Mucosa of rectum (tissue), 2 donors: Measurements from ENCODE around the gene RHOT2.
A peak's percentile ranks its signal among the peaks of the same experiment; 100 is the strongest.

ENCODE experiments used
- H3K27ac ChIP-seq, 2 donors: one replicate each; pipeline ENCODE4 v1.7.0; 2013; ENCODE audit warnings: inconsistent platforms in 2 of 2, low read depth in 2 of 2, low read length in 2 of 2
- H3K27me3 ChIP-seq, 2 donors: one replicate each; pipeline ENCODE4 v1.7.0; 2013; ENCODE audit warnings: low read length in 2 of 2; ENCODE audit not compliant: control insufficient read depth in 2 of 2, insufficient read depth in 2 of 2
- H3K36me3 ChIP-seq, 2 donors: one replicate each; pipeline ENCODE4 v1.7.0; 2013; ENCODE audit warnings: low read length in 2 of 2; ENCODE audit not compliant: control insufficient read depth in 2 of 2, insufficient read depth in 2 of 2
- H3K4me1 ChIP-seq, 2 donors: one replicate each; pipeline ENCODE4 v1.7.0; 2013; ENCODE audit warnings: low read length in 2 of 2, mild to moderate bottlenecking in 1 of 2; ENCODE audit not compliant: control insufficient read depth in 2 of 2, insufficient read depth in 2 of 2
- H3K4me3 ChIP-seq, 2 donors: one replicate each; pipeline ENCODE4 v1.7.0; 2013; ENCODE audit warnings: low read length in 2 of 2
- H3K9ac ChIP-seq, 2 donors: one replicate each; pipeline ENCODE4 v1.7.0; 2013; ENCODE audit warnings: low read length in 2 of 2, low read depth in 1 of 2, mild to moderate bottlenecking in 1 of 2
- H3K9me3 ChIP-seq, 2 donors: one replicate each; pipeline ENCODE4 v1.7.0; 2013; ENCODE audit warnings: low read length in 2 of 2; ENCODE audit not compliant: control insufficient read depth in 2 of 2
- donor health status: healthy.
- donor health status: Normal muscosa, but diverticular disease.

The RHOT2 gene

GRCh38 chr16:676565-676902 is 8.6 kb downstream of the RHOT2 start:
- H3K9ac ChIP-seq, result peak overlapping the region in 1 of 2 donors; percentile 63
- H3K36me3 ChIP-seq, result peaks cover 17 to 18% of the 10 kb centered on the region in 2 donors
- no peaks in the 10 kb centered on the region for H3K9me3 ChIP-seq
- H3K4me1 ChIP-seq, result peaks cover 37 to 42% of the 10 kb centered on the region in 2 donors
- H3K27ac ChIP-seq, result no peak overlapping the region
- H3K4me3 ChIP-seq, result no peak overlapping the region
- H3K27me3 ChIP-seq, result no peaks in the 10 kb centered on the region

GRCh38 chr16:676913-677312 is 9.0 kb downstream of the RHOT2 start:
- H3K4me1 ChIP-seq, result peaks cover 40 to 45% of the 10 kb centered on the region in 2 donors
- H3K27ac ChIP-seq, result peak overlapping the region; percentile 28 to 32
- H3K4me3 ChIP-seq, result peak overlapping the region in 1 of 2 donors; percentile 34
- peak overlapping the region in 1 of 2 donors; percentile 63 for H3K9ac ChIP-seq
- H3K27me3 ChIP-seq, result no peaks in the 10 kb centered on the region
- peaks cover 19 to 22% of the 10 kb centered on the region in 2 donors for H3K36me3 ChIP-seq
- no peaks in the 10 kb centered on the region for H3K9me3 ChIP-seq

DNA sequence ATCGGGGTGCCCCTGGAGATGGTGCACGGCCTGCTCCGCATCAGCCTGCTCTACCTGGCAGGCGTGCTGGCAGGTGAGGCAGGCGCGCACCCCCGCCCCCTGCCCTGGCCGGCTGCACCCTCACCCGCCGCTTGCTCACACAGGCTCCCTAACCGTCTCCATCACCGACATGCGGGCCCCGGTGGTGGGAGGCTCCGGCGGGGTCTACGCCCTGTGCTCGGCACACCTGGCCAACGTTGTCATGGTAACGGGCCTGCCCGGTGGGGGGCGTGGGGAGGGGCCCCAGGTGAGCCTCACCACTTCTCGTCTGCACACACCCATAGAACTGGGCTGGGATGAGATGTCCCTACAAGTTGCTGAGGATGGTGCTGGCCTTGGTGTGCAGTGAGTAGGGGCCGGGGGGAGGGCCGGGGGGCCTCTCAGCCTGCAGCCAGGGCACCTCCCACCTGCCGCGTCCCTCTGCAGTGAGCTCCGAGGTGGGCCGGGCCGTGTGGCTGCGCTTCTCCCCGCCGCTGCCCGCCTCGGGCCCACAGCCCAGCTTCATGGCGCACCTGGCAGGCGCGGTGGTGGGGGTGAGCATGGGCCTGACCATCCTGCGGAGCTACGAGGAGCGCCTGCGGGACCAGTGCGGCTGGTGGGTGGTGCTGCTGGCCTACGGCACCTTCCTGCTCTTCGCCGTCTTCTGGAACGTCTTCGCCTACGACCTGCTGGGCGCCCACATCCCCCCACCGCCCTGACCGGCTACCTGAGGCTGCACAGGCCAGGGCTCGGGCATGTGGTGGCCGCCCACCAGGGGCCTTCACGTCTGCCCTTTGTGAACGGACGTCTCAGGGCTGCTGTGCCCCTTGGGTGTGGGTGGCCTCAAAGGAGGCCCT is 9.6 kb downstream of the RHOT2 start:
- Histone ChIP-seq H3K4me3 (peak overlapping the region in 1 of 2 donors; percentile 34), H3K4me1 (peaks cover 44 to 50% of the 10 kb centered on the region in 2 donors), H3K9me3 (no peaks in the 10 kb centered on the region), H3K36me3 (peaks cover 21% of the 10 kb centered on the region in 2 donors), H3K27me3 (no peaks in the 10 kb centered on the region), H3K9ac (peak overlapping the region in 1 of 2 donors; percentile 63), H3K27ac (peak overlapping the region; percentile 28 to 32)

GRCh38 chr16:678209-678857 is 10.4 kb downstream of the RHOT2 start:
- Histone ChIP-seq H3K4me3 (no peak overlapping the region), H3K9me3 (no peaks in the 10 kb centered on the region), H3K36me3 (peaks cover 13 to 21% of the 10 kb centered on the region in 2 donors), H3K27me3 (no peaks in the 10 kb centered on the region), H3K27ac (no peak overlapping the region), H3K9ac (no peak overlapping the region), H3K4me1 (peaks cover 49 to 53% of the 10 kb centered on the region in 2 donors)

- Histone ChIP-seq H3K27ac (peak overlapping the region; percentile 82 to 88), H3K27me3 (no peaks in the 10 kb centered on the region), H3K9me3 (no peaks in the 10 kb centered on the region), H3K4me1 (peaks cover 54 to 58% of the 10 kb centered on the region in 2 donors), H3K9ac (peak overlapping the region in 1 of 2 donors; percentile 59), H3K4me3 (peak overlapping the region; percentile 62 to 64), H3K36me3 (peaks cover 12 to 20% of the 10 kb centered on the region in 2 donors)
These were observed 11.2 kb downstream of the RHOT2 start for GRCh38 chr16:678858-679813.

GRCh38 chr16:679814-680624 is 12.1 kb downstream of the RHOT2 start, which contains the start of gene STUB1:
Gene STUB1 (plus strand): TSS chr16:680410. CDS start chr16:680526, 116 bp downstream.
- Histone ChIP-seq H3K27ac (peak within 1 kb of the TSS; percentile 82 to 94), H3K4me1 (peaks cover 54 to 55% of the 10 kb centered on the region in 2 donors), H3K27me3 (no peaks in the 10 kb centered on the region), H3K4me3 (peak within 1 kb of the TSS; percentile 82 to 84), H3K36me3 (peaks cover 12 to 20% of the 10 kb centered on the region in 2 donors), H3K9ac (peak within 1 kb of the TSS; percentile 70 to 81), H3K9me3 (no peaks in the 10 kb centered on the region)

DNA sequence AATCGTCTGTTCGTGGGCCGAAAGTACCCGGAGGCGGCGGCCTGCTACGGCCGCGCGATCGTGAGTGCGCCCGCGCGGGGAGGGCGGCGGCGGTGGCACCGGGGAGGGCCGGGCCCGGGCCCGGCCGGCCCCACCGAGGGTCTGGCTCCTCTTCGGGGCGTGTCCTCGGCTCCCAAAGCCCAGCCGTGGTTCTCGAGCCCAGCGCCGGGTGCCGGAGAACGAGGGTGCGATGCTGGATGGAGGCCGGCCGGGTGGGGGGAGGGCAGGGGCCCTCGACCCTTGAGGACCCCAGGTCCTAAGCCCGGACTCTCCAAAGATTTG is 12.7 kb downstream of the RHOT2 start:
- H3K4me1 ChIP-seq, result peaks cover 51 to 54% of the 10 kb centered on the region in 2 donors
- peak overlapping the region; percentile 82 to 94 for H3K27ac ChIP-seq
- peak overlapping the region; percentile 70 to 81 for H3K9ac ChIP-seq

DNA sequence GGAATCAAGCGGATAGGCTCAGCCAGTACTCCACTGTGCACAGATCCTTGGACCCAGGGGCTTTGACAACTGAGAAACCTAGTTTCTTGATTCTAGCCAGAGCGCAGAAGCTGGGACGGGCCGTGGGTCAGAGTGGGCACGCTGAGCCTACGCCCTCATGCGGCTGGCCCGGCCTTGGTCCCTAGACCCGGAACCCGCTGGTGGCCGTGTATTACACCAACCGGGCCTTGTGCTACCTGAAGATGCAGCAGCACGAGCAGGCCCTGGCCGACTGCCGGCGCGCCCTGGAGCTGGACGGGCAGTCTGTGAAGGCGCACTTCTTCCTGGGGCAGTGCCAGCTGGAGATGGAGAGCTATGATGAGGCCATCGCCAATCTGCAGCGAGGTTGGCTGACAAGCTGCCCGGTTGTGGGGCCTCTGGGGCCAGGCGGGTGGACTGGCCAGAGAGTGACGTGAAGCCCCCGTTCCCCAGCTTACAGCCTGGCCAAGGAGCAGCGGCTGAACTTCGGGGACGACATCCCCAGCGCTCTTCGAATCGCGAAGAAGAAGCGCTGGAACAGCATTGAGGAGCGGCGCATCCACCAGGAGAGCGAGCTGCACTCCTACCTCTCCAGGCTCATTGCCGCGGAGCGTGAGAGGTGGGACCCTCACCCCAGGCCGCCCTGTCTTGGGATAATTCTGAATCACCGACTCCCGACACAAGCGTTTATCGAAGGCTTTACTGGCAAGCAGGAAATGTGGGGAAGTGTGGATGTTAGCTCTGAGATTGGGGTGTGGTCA is 13.2 kb downstream of the RHOT2 start:
- Histone ChIP-seq H3K36me3 (peaks cover 12 to 20% of the 10 kb centered on the region in 2 donors), H3K9ac (peak overlapping the region; percentile 70 to 81), H3K4me3 (peak overlapping the region; percentile 82 to 84), H3K27ac (peak overlapping the region; percentile 82 to 94), H3K27me3 (no peaks in the 10 kb centered on the region), H3K9me3 (no peaks in the 10 kb centered on the region), H3K4me1 (peaks cover 50 to 52% of the 10 kb centered on the region in 2 donors)

More for the DNA sequence above, 12.7 kb downstream of the RHOT2 start:
- Histone ChIP-seq H3K4me3 (peak overlapping the region; percentile 82 to 84), H3K9me3 (no peaks in the 10 kb centered on the region), H3K36me3 (peaks cover 12 to 20% of the 10 kb centered on the region in 2 donors), H3K27me3 (no peaks in the 10 kb centered on the region)
